ENCODE results near the gene CD82. TPM values are rescaled to one million over a fixed set of nuclear protein-coding genes. Genes with fewer than 3 reads are reported as not detected.
"Not testable (repeated sequence)": the region's sequence is repeated elsewhere in the genome, so short reads cannot be mapped to it uniquely, and the experiment has no call there.

Gene CD82
- total RNA-seq, 1 donor from 2014 or later = 144 TPM

- Histone ChIP-seq H3K4me3 (no peak overlapping the region), H3K4me1 (no peaks in the 10 kb centered on the region), H3K27me3 (no peaks in the 10 kb centered on the region), H3K27ac (no peak overlapping the region), H3K9me3 (no peaks in the 10 kb centered on the region), H3K36me3 (no peaks in the 10 kb centered on the region)
- ATAC-seq (no peak), DNase-seq (no peak)
- intact Hi-C loops (cut with DNase I) = no loop called here
- no peak for TF ChIP-seq CTCF (IDR thresholded peaks at IDR 0.05)
Measured at GRCh38 chr11:44540667-44541066, 24.8 kb upstream of the CD82 start.

DNA sequence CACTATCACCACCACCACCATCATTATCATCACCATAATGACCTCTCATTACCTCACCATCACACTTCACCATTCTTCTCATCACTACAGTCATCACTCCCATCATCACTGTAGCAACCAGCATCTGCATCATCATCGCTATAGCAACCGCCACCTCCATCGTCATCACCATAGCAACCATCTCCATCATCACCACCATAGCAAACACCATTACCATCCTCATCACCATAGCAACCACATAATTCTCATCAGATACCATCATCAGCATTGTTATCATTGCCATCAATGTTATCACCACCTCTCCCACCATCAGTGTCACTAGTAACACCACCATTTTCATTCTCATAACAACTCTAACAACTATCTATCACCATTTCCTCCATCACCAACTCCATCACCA is 23.1 kb upstream of the CD82 start:
- ATAC-seq (no peak), DNase-seq (no peak)
- no peaks in the 10 kb centered on the region for H3K4me1 ChIP-seq
- no peaks in the 10 kb centered on the region for H3K36me3 ChIP-seq
- H3K9me3 ChIP-seq = no peaks in the 10 kb centered on the region
- no peaks in the 10 kb centered on the region for H3K27me3 ChIP-seq
- intact Hi-C loops (cut with DNase I) = no loop called here
- TF ChIP-seq CTCF (IDR thresholded peaks at IDR 0.05) = no peak
- H3K4me3 ChIP-seq = no peak overlapping the region
- no peak overlapping the region for H3K27ac ChIP-seq

DNA sequence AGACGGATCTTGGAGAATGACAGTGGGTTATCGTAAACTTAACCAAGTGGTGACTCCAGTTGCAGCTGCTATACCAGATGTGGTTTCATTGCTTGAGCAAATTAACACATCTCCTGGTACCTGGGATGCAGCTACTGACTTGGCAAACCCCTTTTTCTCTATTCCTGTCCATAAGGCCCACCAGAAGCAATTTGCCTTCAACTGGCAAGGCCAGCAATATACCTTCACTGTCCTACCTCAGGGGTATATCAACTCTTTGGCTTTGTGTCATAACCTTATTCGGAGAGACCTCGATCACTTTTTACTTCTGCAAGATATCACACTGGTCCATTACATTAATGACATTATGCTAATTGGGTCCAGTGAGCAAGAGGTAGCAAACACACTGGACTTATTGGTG is 18.5 kb upstream of the CD82 start:
- DNase-seq; H3K4me3 ChIP-seq; intact Hi-C loops (cut with DNase I): not testable (repeated sequence)

GRCh38 chr11:44547534-44547933 is 17.9 kb upstream of the CD82 start:
- DNase-seq; intact Hi-C loops (cut with DNase I); H3K4me3 ChIP-seq; H3K4me1 ChIP-seq; ATAC-seq; H3K36me3 ChIP-seq; H3K27ac ChIP-seq; H3K9me3 ChIP-seq; H3K27me3 ChIP-seq: not testable (repeated sequence)

More for the DNA sequence above, 18.5 kb upstream of the CD82 start:
- H3K27ac ChIP-seq, ATAC-seq, H3K4me1 ChIP-seq, H3K27me3 ChIP-seq, H3K9me3 ChIP-seq, H3K36me3 ChIP-seq: not testable (repeated sequence)

GRCh38 chr11:44548032-44548695 is 17.3 kb upstream of the CD82 start:
- TF ChIP-seq CTCF (IDR thresholded peaks at IDR 0.05) = no peak
- no peaks in the 10 kb centered on the region for H3K4me1 ChIP-seq
- H3K36me3 ChIP-seq = no peaks in the 10 kb centered on the region
- H3K27me3 ChIP-seq = no peaks in the 10 kb centered on the region
- intact Hi-C loops (cut with DNase I) = no loop called here
- H3K9me3 ChIP-seq = no peaks in the 10 kb centered on the region
- H3K4me3 ChIP-seq = no peak overlapping the region
- H3K27ac ChIP-seq = no peak overlapping the region
- DNase-seq (no peak), ATAC-seq (no peak)

DNA sequence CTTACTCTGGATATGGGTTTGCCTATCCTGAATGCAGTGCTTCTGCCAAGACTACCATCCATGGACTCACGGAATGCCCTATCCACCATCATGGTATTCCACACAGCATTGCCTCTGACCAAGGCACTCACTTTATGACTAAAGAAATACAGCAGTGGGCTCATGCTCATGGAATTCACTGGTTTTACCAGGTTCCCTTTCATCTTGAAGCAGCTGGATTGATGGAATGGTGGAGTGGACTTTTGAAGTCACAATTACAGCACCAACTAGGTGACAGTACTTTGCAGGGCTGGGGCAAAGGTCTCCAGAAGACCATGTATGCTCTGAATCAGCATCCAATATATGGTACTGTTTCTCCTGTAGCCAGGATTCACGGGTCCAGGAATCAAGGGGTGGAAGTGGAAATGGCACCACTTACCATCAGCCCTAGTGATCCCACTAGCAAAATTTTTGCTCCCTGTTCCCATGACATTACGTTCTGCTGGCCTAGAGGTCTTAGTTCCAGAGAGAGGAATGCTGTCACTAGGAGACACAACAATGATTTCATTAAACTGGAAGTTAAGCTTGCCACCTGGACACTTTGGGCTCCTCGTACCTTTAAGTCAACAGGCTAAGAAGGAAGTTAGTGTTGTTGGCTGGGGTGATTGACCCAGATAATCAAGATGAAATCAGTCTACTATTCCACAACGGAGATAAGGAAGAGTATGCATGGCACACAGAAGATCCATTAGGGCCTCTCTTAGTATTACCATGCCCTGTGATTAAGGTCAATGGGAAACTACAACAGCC is 16.3 kb upstream of the CD82 start:
- H3K27me3 ChIP-seq; H3K27ac ChIP-seq; intact Hi-C loops (cut with DNase I); H3K9me3 ChIP-seq; H3K36me3 ChIP-seq; H3K4me1 ChIP-seq; ATAC-seq; H3K4me3 ChIP-seq; DNase-seq: not testable (repeated sequence)

DNA sequence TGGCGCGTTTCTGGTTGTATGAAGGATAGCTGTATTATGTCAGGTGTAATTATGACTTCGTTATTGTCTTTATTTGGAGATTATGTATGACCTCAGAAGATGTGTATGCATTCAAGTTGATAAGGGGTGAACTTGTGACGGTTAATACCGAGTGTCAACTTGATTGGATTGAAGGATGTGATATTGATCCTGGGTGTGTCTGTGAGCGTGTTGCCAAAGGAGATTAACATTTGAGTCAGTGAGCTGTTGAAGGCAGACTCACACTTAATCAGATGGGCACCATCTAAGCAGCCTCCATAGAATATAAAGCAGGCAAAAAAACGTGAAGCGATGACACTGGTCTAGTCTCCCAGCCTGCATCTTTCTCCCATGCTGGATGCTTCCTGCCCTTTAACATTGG is 15.3 kb upstream of the CD82 start:
- TF ChIP-seq CTCF (IDR thresholded peaks at IDR 0.05) = no peak
- ATAC-seq = no peak
- intact Hi-C loops (cut with DNase I) = loop anchor here (10.0 kb wide), 1 partner anchor 365 kb away; no protein-coding TSS in a partner anchor

More for the DNA sequence above, 15.3 kb upstream of the CD82 start:
- Histone ChIP-seq H3K9me3 (no peaks in the 10 kb centered on the region), H3K36me3 (no peaks in the 10 kb centered on the region), H3K27ac (no peak overlapping the region), H3K27me3 (no peaks in the 10 kb centered on the region), H3K4me1 (no peaks in the 10 kb centered on the region), H3K4me3 (no peak overlapping the region)
- DNase-seq = no peak

Data from upper lobe of right lung (tissue), 1 donor.